GM19463 (cell line): ENCODE measurements around the gene ZNF526.
A peak's percentile ranks its signal among the peaks of the same experiment; 100 is the strongest.

Experiments used
- ATAC-seq: cut with Tn5 transposase; IDR thresholded peaks from one replicate; pipeline ENCODE4 v1.9.1; 2021; ENCODE audit warnings: mild to moderate bottlenecking, moderate library complexity; ENCODE audit not compliant: unreplicated experiment

The ZNF526 gene

GRCh38 chr19:42217520-42218437 is 2.3 kb upstream of the ZNF526 start, which contains the start of gene DEDD2:
Gene DEDD2, minus strand, starts transcription at chr19:42217677. Its CDS starts 670 bp downstream, at chr19:42217007.
- ATAC-seq, result peak; percentile 60

GRCh38 chr19:42220751-42221097 is 612 bp downstream of the ZNF526 start:
- ATAC-seq, result no peak

GRCh38 chr19:42224940-42225717 is 5.0 kb downstream of the ZNF526 start:
- no peak for ATAC-seq

- ATAC-seq, result no peak
These were observed 5.7 kb downstream of the ZNF526 start for GRCh38 chr19:42225718-42226292.

GRCh38 chr19:42226886-42227285 is 6.8 kb downstream of the ZNF526 start:
- ATAC-seq, result no peak

- no peak for ATAC-seq
These were observed 8.5 kb downstream of the ZNF526 start for GRCh38 chr19:42228641-42229040.

GRCh38 chr19:42229301-42229854 is 9.3 kb downstream of the ZNF526 start:
- no peak for ATAC-seq

- no peak for ATAC-seq
These were observed 9.8 kb downstream of the ZNF526 start for GRCh38 chr19:42229855-42230351.

- no peak for ATAC-seq
These were observed 10.5 kb downstream of the ZNF526 start for GRCh38 chr19:42230571-42230970.

- no peak for ATAC-seq
These were observed 12.3 kb downstream of the ZNF526 start for GRCh38 chr19:42232435-42232834.

- no peak for ATAC-seq
These were observed 13.0 kb downstream of the ZNF526 start for GRCh38 chr19:42233106-42233505.

GRCh38 chr19:42233678-42234292 is 13.7 kb downstream of the ZNF526 start:
- no peak for ATAC-seq

- no peak for ATAC-seq
These were observed 14.3 kb downstream of the ZNF526 start for GRCh38 chr19:42234364-42234763.

- no peak for ATAC-seq
These were observed 15.1 kb downstream of the ZNF526 start for GRCh38 chr19:42235181-42235580.

GRCh38 chr19:42239544-42240220 is 19.6 kb downstream of the ZNF526 start:
- ATAC-seq, result no peak

- ATAC-seq, result no peak
These were observed 21.2 kb downstream of the ZNF526 start for GRCh38 chr19:42241279-42241678.

GRCh38 chr19:42242069-42242511 is 22.0 kb downstream of the ZNF526 start:
- no peak for ATAC-seq

- peak; percentile 59 for ATAC-seq
These were observed 22.6 kb downstream of the ZNF526 start, which contains the start of gene GSK3A for GRCh38 chr19:42242512-42243409. Gene GSK3A, minus strand, starts transcription at chr19:42242602. Its CDS starts 137 bp downstream, at chr19:42242465.
